LNCaP clone FGC (cell line): ENCODE results near the gene CNIH3.
"Not testable (repeated sequence)": the region's sequence is repeated elsewhere in the genome, so short reads cannot be mapped to it uniquely, and the experiment has no call there.

Experiments used
- DNase-seq: peaks from one replicate; pipeline ENCODE4 v3.0.0-alpha.2; 2011; ENCODE audit warnings: low read depth
- H3K4me3 ChIP-seq: 2 replicates; pipeline ENCODE4 v1.5.1; 2011; ENCODE audit warnings: mild to moderate bottlenecking, low read depth, low read length, control low read depth
- CTCF ChIP-seq: IDR thresholded peaks from 2 replicates; pipeline ENCODE4 v1.5.1; 2012; ENCODE audit warnings: mild to moderate bottlenecking; ENCODE audit not compliant: control insufficient read depth, insufficient read depth; ENCODE audit errors: extremely low read depth

The CNIH3 gene

DNA sequence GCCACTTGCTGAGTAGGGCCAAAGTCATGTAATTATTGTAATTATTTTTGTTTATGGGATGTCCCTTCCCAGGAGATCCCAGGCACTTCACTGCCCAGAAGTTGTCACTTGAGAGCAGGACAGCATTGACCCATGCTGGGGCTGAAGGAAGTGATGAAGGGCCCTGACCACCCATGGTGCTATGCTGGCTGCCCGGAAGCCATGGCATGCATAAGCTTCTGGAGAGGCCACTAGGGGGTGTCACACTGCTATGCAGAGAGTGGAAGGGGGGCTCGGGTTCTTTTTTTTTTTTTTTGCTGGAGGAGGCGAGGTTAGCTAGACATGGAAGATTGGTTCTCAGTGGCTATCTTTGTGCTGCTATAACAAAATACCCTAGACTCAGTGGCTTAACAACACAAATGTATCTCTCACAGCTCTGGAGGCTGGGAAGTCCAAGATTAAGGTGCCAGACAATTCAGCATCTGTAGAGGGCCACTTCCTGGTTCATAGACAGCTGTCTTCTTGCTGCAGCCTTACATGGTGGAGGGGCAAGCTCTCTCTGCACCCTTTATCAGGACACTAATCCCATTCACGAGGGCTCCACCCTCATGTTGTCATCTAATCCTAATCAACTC lies 84.9 kb downstream of the CNIH3 start:
- TF ChIP-seq CTCF, result peak; percentile 44
- DNase-seq, result no peak

DNA sequence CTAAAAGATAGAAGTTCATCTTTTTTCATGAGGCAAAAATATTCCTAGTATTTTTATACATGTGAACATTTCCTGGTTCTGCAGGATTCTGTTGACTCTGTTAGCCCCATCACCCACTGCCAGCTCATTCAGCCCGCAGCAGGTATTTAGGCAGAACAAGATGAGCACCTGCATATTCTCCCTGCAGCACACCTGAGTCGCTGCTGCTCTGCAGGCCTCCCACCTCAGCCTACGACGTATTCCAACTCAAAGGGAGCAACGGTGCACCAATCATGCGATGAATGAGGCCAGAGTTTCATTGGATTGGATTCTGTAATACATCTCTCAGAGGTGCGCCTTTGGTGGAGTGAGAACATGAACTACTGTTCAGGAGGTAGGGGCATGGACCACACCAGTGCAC lies 87.6 kb downstream of the CNIH3 start:
- TF ChIP-seq CTCF, result no peak
- H3K4me3 ChIP-seq, result no peak overlapping the region
- DNase-seq, result no peak

More for the DNA sequence above, 84.9 kb downstream of the CNIH3 start:
- no peak overlapping the region for H3K4me3 ChIP-seq

DNA sequence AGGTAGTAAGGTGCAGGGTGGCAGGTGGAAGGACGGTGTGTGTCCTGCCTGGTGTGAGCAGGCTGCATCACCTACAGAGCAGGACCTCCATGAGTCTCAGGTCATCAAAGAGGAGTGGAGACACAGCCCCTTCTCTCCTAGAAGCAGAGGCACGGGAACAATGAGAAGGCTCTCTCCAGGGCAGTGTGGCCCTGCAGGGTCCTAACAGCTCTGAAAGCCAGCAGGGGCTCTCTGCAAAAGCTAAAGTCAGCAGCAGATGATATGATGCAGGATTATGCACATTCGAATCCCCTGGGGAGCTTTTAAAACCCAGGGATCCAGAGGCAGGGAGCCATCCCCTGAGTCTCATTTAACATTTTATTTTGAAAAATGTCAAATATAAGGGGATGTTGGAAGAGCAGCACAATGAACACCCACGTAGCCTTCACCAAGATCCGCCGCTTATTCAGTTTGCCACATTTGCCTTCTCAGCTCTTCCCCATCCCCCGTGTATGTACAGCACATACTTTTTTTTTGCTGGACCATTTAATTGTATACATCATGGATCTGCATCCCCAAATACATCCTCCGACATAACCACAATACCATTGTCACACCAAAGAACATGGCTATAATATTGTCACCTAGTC lies 88.1 kb downstream of the CNIH3 start:
- DNase-seq, result no peak
- H3K4me3 ChIP-seq, result no peak overlapping the region
- TF ChIP-seq CTCF, result no peak

- no peak for TF ChIP-seq CTCF
- no peak overlapping the region for H3K4me3 ChIP-seq
- DNase-seq, result no peak
Measured at GRCh38 chr1:224705578-224705977, 89.5 kb downstream of the CNIH3 start.

GRCh38 chr1:224707843-224708725 lies 92.0 kb downstream of the CNIH3 start:
- no peak for DNase-seq
- TF ChIP-seq CTCF, result no peak

GRCh38 chr1:224710196-224710595 lies 94.1 kb downstream of the CNIH3 start:
- peak; percentile 65 for DNase-seq
- no peak overlapping the region for H3K4me3 ChIP-seq
- no peak for TF ChIP-seq CTCF

More at GRCh38 chr1:224707843-224708725, 92.0 kb downstream of the CNIH3 start:
- no peak overlapping the region for H3K4me3 ChIP-seq

DNA sequence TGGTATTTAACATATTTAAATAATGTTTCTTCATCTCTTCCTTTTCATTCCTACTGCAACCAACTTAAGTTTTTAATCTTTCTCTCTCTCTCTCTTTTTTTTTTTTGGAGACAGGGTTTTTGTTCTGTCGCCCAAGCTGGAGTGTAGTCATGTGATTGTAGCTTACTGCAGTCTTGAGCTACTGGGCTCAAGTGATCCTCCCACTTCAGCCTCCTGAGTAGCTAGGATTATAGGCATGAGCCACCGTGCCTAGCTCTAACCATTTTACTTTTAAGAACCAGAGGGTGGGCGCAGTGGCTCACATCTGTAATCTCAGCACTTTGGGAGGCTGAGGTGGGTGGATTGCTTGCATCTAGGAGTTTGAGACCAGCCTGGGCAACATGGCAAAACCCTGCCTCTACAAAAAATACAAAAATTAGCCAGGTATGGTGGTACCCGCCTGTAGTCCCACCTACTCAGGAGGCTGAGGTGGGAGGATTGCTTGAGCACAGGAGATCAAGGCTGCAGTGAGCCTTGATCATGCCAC lies 95.2 kb downstream of the CNIH3 start:
- not testable (repeated sequence) for DNase-seq, H3K4me3 ChIP-seq
